ENCODE results near the gene RAB31. TPM values are rescaled to one million over a fixed set of nuclear protein-coding genes. Genes with fewer than 3 reads are reported as not detected.

The RAB31 gene
- total RNA-seq, 4 donors from 2014 or later, result 12.2 to 22.0 (median 15.6) TPM

DNA sequence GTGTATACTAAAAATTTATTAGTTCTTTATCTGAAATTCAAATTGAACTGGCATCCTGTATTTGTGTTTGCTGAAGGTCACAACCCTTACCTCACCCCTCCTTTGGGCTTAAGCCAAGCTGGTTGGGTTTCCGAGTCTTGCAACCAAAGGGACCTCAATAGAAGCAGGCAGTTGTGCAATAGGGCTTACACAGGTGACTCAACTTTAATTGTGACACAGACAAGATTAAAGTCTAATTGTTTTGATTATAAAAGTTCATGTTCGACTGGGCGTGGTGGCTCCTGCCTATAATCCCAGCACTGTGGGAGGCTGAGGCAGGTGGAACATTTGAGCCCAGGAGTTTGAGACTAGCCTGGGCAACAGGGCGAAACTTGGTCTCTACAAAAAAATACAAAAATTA, 71.5 kb downstream of the RAB31 start:
- 55 to 68% methylated on average over 4 of the region's 4 CpGs for WGBS, 2 donors
- H3K4me3 ChIP-seq (ENCODE audit: low read depth, poor library complexity, severe bottlenecking), result no peak overlapping the region
- TF ChIP-seq, protein P1, sequence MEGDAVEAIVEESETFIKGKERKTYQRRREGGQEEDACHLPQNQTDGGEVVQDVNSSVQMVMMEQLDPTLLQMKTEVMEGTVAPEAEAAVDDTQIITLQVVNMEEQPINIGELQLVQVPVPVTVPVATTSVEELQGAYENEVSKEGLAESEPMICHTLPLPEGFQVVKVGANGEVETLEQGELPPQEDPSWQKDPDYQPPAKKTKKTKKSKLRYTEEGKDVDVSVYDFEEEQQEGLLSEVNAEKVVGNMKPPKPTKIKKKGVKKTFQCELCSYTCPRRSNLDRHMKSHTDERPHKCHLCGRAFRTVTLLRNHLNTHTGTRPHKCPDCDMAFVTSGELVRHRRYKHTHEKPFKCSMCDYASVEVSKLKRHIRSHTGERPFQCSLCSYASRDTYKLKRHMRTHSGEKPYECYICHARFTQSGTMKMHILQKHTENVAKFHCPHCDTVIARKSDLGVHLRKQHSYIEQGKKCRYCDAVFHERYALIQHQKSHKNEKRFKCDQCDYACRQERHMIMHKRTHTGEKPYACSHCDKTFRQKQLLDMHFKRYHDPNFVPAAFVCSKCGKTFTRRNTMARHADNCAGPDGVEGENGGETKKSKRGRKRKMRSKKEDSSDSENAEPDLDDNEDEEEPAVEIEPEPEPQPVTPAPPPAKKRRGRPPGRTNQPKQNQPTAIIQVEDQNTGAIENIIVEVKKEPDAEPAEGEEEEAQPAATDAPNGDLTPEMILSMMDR (IDR thresholded peaks at IDR 0.05), result no peak
- TF ChIP-seq POLR2A (IDR thresholded peaks at IDR 0.05), result no peak
- intact Hi-C loops (cut with DNase I; ENCODE audit: low total_unique reads), result no loop called here
- DNase-seq (ENCODE audit: low spot score in 2 of 2), result peak in 1 of 2 donors; percentile 53

DNA sequence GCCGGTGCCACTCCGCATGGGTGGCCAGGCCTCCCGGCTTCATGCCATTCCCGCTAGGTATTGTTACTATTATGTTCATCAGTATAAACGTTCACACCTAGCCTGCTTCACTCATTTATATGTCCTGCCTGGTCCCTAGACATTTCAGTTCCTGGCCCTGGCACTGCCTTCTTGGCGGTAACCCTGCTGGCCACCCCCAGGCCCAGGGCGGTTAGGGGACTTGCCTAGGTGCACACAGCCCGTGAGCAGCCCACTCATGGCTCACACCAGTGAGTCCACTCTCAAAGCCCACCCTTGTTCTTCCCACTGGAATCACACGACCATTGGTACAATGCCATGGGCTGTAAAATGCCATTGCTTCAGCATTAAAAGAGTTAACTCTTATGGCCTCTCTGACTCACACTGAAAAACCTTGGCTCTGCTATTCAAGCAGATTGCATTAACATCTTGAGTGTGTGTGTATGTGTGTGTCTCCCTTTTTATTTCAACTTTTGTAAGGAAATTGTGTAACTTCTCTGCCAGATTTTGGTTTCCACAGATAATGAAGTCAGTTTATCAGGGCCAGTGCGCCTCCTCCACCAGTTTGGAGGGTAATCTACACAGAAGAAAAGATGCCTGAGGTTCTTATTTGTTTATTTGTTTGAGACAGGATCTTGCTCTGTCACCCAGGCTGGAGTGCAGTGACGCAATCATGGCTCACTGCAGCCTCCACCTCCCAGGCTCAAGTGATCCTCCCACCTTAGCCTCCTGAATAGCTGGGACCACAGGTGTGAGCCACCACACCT, 74.2 kb downstream of the RAB31 start:
- DNase-seq (ENCODE audit: low spot score in 2 of 2), result peak in 1 of 2 donors; percentile 80
- TF ChIP-seq, protein P1 (IDR thresholded peaks at IDR 0.05), result no peak
- TF ChIP-seq POLR2A (IDR thresholded peaks at IDR 0.05), result no peak
- 83 to 86% methylated on average over 11 of the region's 11 CpGs for WGBS, 2 donors
- H3K4me3 ChIP-seq (ENCODE audit: low read depth, poor library complexity, severe bottlenecking), result no peak overlapping the region
- intact Hi-C loops (cut with DNase I; ENCODE audit: low total_unique reads), result no loop called here

DNA sequence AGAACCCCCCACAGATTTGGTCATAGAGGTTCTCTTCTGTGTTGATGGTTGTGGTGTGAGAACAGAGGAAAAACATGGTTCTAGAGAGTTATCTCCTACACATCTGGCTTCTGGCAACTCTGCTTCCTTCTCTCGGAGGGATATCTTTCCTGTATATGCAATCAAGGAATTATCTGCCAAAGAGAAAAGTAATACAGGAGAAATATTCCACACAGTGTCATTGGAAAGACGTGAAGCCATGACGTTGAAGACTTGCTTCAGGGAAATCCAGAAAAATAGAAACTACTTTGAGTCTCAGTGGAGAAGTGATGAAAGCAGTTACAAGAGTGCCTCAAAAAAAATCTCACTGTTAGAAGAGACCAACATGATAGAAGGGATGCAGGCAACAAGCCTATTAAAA, 78.5 kb downstream of the RAB31 start:
- TF ChIP-seq, protein P1 (IDR thresholded peaks at IDR 0.05), result no peak
- TF ChIP-seq POLR2A (IDR thresholded peaks at IDR 0.05), result no peak
- intact Hi-C loops (cut with DNase I; ENCODE audit: low total_unique reads), result no loop called here
- H3K4me3 ChIP-seq (ENCODE audit: low read depth, poor library complexity, severe bottlenecking), result no peak overlapping the region
- 86 to 90% methylated on average over 3 of the region's 3 CpGs for WGBS, 2 donors
- no peak for DNase-seq (ENCODE audit: low spot score in 2 of 2)

DNA sequence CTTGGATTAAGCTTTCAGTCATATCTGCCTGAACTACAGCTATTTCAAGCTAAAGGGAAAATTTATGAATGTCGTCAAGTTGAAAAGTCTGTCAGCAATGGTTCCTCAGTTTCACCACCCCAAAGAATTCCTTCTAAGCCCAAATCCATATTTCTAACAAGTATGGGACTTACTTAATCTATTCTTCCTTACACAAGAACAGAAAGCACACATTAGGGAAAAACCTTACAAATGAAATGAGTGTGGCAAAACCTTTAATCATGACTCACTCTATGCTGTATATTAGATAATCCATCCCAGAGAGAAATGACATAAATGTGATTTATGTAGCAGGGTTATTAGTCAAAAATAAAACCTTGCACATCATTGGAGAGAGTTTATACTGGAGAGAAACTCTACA, 78.9 kb downstream of the RAB31 start:
- H3K4me3 ChIP-seq (ENCODE audit: low read depth, poor library complexity, severe bottlenecking), result no peak overlapping the region
- WGBS, 2 donors, result 90 to 100% methylated on average over 1 of the region's 1 CpG
- no peak for TF ChIP-seq POLR2A (IDR thresholded peaks at IDR 0.05)
- TF ChIP-seq, protein P1 (IDR thresholded peaks at IDR 0.05), result no peak
- DNase-seq (ENCODE audit: low spot score in 2 of 2), result no peak
- intact Hi-C loops (cut with DNase I; ENCODE audit: low total_unique reads), result no loop called here

DNA sequence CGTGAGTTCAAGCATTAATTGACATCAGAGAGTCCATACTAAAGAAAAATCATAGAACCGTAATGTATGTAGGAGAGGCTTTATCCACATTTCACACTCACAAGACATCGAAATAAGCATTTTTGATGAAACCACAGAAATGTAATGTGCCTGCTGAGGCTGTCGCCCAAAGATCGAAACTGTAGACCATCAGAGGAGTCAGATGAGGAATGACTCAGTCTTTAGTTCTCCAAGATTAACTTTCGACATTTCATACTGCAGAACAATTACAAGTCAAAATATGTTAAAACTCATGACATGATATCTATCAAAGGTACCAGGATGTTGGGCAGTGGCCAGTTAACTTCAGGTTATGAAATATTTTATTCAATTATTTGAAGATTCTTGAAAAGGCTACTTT, 79.6 kb downstream of the RAB31 start:
- H3K4me3 ChIP-seq (ENCODE audit: low read depth, poor library complexity, severe bottlenecking), result no peak overlapping the region
- 92 to 93% methylated on average over 6 of the region's 6 CpGs for WGBS, 2 donors
- DNase-seq (ENCODE audit: low spot score in 2 of 2), result no peak
- TF ChIP-seq POLR2A (IDR thresholded peaks at IDR 0.05), result no peak
- TF ChIP-seq, protein P1 (IDR thresholded peaks at IDR 0.05), result no peak
- intact Hi-C loops (cut with DNase I; ENCODE audit: low total_unique reads), result no loop called here

DNA sequence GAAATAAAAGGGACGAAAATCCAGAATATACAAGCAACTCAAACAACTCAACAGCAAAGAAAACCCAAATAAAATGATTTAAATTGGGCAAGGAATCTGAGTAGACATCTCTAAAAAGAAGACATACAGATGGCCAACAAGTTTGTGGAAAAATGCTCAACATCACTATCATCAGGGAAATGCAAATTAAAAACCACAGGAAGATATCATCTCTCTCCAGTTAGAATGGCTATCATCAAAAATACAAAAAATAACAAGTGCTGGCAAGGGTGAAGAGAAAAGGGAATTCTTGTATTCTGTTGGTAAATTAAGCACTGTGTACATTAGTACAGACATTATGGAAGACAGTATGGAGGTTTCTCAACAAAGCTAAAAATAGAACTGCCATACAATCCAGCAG, 80.0 kb downstream of the RAB31 start:
- WGBS, 2 donors, result 90 to 96% methylated on average over 1 of the region's 1 CpG
- H3K4me3 ChIP-seq (ENCODE audit: low read depth, poor library complexity, severe bottlenecking), result no peak overlapping the region
- TF ChIP-seq, protein P1 (IDR thresholded peaks at IDR 0.05), result no peak
- TF ChIP-seq POLR2A (IDR thresholded peaks at IDR 0.05), result no peak
- intact Hi-C loops (cut with DNase I; ENCODE audit: low total_unique reads), result no loop called here
- DNase-seq (ENCODE audit: low spot score in 2 of 2), result no peak

Data from lower leg skin (tissue), 4 donors.